GM12891 (cell line): ENCODE measurements around the gene CD109.

Source experiments
- POLR2A ChIP-seq: IDR thresholded peaks from 2 replicates; pipeline ENCODE4 v1.6.1; 2011; ENCODE audit warnings: low read depth, low read length, control low read depth
- SPI1 ChIP-seq: IDR thresholded peaks from 2 replicates; pipeline ENCODE4 v1.6.1; 2011; ENCODE audit warnings: low read depth, low read length, control low read depth
- TAF1 ChIP-seq: IDR thresholded peaks from 2 replicates; pipeline ENCODE4 v1.6.1; 2011; ENCODE audit warnings: low read depth, low read length, control low read depth

- TF ChIP-seq TAF1 = no peak
- no peak for TF ChIP-seq SPI1
- TF ChIP-seq POLR2A = no peak
These were observed 11.0 kb downstream of the CD109 start for GRCh38 chr6:73706971-73707370.
